ENCODE results near the gene THSD7A.

Gene THSD7A

GRCh38 chr7:11831736-11832495 lies at the start of gene THSD7A:
THSD7A (minus strand) TSS chr7:11832198; CDS start chr7:11831946, 252 bp downstream.
- DNase-seq (ENCODE audit: low read depth in 2 of 2) = no peak

GRCh38 chr7:11881680-11882079 lies 49.7 kb upstream of the THSD7A start:
- DNase-seq (ENCODE audit: low read depth in 2 of 2) = no peak

GRCh38 chr7:11875635-11876034 lies 43.6 kb upstream of the THSD7A start:
- DNase-seq (ENCODE audit: low read depth in 2 of 2) = no peak

GRCh38 chr7:11865671-11866070 lies 33.7 kb upstream of the THSD7A start:
- no peak for DNase-seq (ENCODE audit: low read depth in 2 of 2)

- no peak for DNase-seq (ENCODE audit: low read depth in 2 of 2)
These were observed 26.8 kb upstream of the THSD7A start for GRCh38 chr7:11858622-11859302.

- no peak for DNase-seq (ENCODE audit: low read depth in 2 of 2)
These were observed 26.0 kb upstream of the THSD7A start for GRCh38 chr7:11858026-11858425.

- DNase-seq (ENCODE audit: low read depth in 2 of 2) = no peak
These were observed 16.3 kb upstream of the THSD7A start for GRCh38 chr7:11848251-11848650.

- DNase-seq (ENCODE audit: low read depth in 2 of 2) = no peak
These were observed 15.3 kb upstream of the THSD7A start for GRCh38 chr7:11847336-11847735.

GRCh38 chr7:11846361-11846955 lies 14.5 kb upstream of the THSD7A start:
- no peak for DNase-seq (ENCODE audit: low read depth in 2 of 2)

- no peak for DNase-seq (ENCODE audit: low read depth in 2 of 2)
These were observed 11.2 kb upstream of the THSD7A start for GRCh38 chr7:11843113-11843765.

GRCh38 chr7:11841657-11842056 lies 9.7 kb upstream of the THSD7A start:
- DNase-seq (ENCODE audit: low read depth in 2 of 2) = no peak

- DNase-seq (ENCODE audit: low read depth in 2 of 2) = no peak
These were observed 3.3 kb upstream of the THSD7A start for GRCh38 chr7:11835260-11835659.

- no peak for DNase-seq (ENCODE audit: low read depth in 2 of 2)
These were observed 1.4 kb upstream of the THSD7A start for GRCh38 chr7:11833431-11833830.

GRCh38 chr7:11831156-11831735 lies 752 bp downstream of the THSD7A start:
- DNase-seq (ENCODE audit: low read depth in 2 of 2) = no peak

- no peak for DNase-seq (ENCODE audit: low read depth in 2 of 2)
These were observed 1.3 kb downstream of the THSD7A start for GRCh38 chr7:11830582-11831155.

- no peak for DNase-seq (ENCODE audit: low read depth in 2 of 2)
These were observed 2.0 kb downstream of the THSD7A start for GRCh38 chr7:11829954-11830353.

- DNase-seq (ENCODE audit: low read depth in 2 of 2) = no peak
These were observed 12.1 kb downstream of the THSD7A start for GRCh38 chr7:11819947-11820346.

- DNase-seq (ENCODE audit: low read depth in 2 of 2) = no peak
These were observed 12.7 kb downstream of the THSD7A start for GRCh38 chr7:11819271-11819670.

- DNase-seq (ENCODE audit: low read depth in 2 of 2) = no peak
These were observed 13.7 kb downstream of the THSD7A start for GRCh38 chr7:11818281-11818680.

- no peak for DNase-seq (ENCODE audit: low read depth in 2 of 2)
These were observed 14.8 kb downstream of the THSD7A start for GRCh38 chr7:11817111-11817740.

- DNase-seq (ENCODE audit: low read depth in 2 of 2) = no peak
These were observed 20.3 kb downstream of the THSD7A start for GRCh38 chr7:11811709-11812108.
